ENCODE data around the gene CHPF2.

Gene CHPF2

DNA sequence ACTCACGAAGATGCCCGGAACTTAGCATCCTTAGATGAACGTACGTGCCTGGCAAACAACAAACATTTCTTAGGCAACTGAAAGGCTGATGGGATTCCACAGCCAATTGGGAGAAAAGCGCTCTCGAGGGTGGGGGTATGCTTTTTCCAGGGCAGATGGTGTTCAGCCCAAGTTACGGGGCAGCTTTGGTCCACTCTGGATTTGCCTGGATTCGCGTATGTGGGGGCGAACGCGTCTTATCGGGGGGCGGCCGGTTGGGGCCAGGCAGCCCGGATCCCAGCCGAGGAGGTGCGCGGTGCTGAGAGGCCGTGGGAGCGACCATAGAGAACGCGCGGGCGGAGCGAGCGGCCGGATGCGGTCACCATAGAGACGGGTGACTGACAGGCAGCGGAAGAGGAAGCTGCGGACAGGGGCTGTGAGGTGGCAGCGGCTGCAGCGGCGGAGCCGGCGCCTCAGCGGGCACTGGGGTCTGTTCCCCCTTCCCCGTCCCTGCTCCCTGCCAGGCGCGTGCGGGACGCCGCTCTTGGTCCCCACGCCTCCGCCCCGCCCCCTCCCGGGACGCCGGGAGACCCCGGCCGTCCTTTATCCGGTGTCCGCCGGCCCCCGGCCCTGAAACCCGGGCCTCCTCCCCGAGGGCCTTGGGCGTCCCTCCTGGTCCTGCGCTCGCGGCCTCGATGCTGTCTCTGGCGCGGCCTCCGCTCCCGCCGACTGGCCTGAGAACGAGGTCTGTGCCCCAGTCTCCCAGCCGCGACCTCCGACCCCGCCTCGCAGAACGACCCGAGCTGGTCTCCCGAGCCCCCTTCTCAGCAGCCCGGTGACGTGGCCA is at the start of gene CHPF2:
CHPF2 (plus strand) TSS at position 393 of the 826 bp plus-strand sequence. CDS start 1,529 bp downstream, outside the sequence.
- DNase-seq (ENCODE audit: low read depth) = peak; percentile 86

DNA sequence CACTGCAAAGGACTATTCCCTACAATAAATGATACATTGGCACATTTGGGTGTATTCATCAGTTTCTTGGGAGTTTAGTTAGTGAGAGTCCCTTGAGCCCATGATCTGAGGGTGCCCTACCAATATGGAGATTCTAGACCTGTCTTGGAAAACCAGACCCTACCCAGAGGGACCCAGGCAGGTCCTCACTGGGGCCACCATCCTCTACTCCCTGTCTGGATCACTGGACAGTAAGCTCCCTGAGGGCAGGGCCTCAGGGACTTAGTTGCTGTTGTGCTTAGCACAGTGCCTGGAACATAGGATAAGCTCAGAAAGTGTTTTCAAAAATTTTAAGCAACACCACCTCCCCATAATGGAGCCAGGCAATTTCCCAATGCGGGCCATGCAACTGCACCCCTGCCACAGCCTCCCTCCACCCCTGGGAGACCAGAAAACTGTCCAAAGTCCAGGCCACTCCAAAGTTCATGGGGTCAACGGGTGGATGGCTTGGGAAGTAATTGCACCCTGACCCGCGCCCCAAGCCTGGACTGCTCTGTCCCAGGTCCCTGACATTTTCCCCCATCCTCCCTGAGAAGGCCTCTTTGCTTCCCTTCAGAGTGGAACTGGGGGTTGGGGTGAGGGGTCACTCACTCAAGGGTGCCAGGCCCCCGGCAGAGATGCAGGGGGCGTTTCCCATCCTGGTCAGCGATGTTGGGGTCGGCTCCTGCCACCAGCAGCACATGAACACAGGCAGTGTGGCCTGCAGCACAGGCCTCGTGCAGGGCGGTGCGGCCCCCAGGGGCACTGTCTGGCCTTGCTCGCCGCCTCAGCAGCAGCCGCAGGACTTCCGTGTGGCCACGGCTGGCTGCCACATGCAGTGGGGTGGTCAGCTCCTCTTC is 46.3 kb upstream of the CHPF2 start:
- no peak for DNase-seq (ENCODE audit: low read depth)

DNA sequence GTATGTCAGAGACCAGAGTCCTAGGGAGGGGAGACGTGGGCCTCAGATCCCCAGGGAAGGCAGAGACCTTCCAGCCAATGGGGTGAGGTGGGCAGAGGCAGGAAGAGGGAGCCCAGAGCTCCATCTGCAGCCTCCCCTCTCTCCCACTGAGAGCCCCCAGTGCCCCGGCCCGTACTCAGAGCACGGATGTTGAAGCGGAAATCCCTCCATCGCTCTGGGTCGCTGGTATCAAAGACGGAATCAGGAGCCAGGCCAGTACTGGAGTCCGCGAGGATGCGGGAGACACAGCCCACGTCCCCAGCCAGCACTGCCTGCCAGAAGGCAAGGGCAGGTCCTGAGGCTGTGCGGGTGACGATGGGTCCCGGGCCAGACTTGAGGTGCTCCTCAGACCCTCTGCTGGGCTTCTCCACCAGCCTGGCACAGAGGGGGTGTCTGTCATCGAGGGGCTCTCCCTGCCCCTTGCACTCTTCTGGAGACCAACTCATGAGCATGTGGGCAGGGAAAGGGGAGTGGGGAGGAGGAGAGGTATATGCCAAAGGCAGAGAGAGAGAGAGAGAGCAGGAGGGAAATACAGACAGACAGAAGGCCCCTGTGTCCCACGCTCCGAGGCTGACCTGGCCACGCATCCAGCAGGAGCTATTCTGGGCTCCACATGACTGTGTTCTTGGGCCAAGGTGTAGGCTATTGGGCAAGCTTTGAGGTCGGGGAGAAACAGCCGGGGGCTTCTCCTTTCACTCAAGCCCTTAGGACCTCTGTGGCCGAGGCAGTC is 45.5 kb upstream of the CHPF2 start, which contains the start of gene ASB10:
ASB10 (minus strand) TSS at position 611 of the 769 bp plus-strand sequence; CDS start at position 491, 120 bp downstream.
- DNase-seq (ENCODE audit: low read depth) = no peak

- no peak for DNase-seq (ENCODE audit: low read depth)
Observed at GRCh38 chr7:151187409-151188251, 44.7 kb upstream of the CHPF2 start.

GRCh38 chr7:151188252-151188542 is 44.1 kb upstream of the CHPF2 start:
- no peak for DNase-seq (ENCODE audit: low read depth)

- no peak for DNase-seq (ENCODE audit: low read depth)
Observed at GRCh38 chr7:151189038-151189437, 43.2 kb upstream of the CHPF2 start.

DNA sequence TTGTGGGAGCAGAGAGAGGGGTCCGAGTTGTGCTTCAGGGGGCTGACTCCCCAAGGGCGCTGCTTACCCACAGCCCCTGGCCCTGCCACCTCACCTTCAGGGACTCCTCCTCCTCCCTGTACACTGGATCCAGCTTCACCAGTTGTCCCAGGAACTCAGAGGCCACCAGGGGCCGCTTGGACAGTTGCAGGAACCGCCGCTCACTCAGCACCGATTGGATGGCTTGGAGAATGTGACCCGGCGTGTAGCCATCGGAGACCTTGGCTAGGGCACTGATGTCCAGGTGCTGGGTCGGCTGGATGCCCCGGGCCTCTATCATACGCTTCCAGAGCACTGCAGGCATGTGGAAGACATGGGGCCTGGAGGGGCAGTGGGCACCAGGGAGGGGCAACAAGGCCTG is 40.7 kb upstream of the CHPF2 start:
- DNase-seq (ENCODE audit: low read depth) = no peak

DNA sequence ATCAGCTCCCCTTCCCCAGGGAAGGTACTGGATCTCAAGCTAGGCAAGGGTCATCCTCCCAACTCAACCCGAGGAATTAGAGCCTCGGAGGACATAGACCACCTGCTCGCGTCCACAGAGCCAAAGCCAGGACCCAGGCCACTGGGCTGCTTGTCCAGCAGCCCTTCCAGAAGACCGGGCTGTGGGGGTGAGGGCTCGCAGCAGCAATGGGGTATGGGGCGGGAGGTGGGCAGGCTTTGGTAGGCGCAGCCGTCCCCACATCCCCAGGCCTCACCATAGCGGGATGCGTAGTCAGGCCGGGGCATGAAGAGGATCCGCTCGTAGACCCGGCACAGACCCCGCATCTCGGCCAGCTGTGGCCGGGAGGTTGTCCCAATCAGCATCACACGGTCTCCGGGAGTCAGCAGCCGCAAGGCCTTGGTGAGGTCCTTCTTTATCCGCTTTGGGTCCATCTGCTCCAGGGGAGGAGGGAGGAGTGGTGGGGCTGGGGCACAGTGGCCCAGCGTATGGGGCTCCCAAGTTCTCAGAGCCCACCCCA is 40.2 kb upstream of the CHPF2 start:
- DNase-seq (ENCODE audit: low read depth) = no peak

DNA sequence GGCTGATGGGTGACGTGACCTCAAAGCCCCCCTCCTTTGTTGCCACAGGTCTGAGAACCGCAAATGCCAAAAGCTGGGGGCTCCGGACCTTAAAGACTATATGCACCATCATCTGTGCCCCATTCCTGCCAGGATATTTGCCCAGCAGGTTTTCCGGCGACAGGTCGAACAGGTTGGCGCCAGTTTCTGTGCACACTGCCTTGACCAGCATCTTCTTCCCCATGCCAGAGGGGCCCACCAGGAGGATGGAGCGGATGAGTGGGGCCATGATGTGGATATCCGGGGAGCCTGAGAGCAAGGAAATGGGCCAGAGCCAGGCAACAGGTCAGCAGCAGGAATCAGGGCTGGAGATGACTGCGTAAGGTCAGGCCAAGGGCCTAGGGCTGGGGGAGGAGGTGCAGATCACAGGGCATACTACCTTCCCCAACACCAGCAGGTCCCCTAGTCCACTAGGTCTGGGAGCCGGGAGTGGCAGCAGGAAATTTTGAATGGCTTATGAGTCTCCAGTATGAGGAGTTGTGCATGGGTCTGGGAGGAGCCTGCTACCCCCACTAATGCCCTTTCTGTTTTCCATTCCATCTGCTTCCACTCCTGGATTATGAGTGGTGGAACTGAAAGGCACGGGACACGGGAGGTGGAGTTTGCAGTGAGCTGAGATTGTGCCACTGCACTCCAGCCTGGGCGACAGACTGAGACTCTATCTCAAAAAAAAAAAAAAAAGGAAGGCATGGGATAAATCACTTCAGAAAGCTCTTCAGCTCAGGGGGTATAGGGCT is 38.9 kb upstream of the CHPF2 start:
- DNase-seq (ENCODE audit: low read depth) = no peak

DNA sequence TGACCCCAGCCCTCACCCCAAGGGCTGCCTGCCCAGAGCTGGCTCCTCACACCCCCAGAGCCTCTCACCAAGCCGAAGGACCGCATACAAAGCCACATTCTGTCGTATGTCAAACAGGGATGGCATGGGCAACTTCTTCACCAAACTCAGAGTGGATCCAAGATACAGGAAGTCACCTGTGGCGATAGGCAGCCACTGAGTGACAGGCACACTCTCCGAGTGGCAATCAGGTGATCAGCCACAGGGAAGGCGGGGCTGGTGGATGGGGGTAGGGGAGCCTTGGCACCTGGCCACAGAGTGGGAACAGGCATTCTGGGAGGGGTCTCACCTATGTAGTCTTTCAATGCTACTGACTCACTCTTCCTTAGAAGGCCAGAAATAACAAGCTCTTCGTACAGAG is 38.1 kb upstream of the CHPF2 start:
- DNase-seq (ENCODE audit: low read depth) = no peak

DNA sequence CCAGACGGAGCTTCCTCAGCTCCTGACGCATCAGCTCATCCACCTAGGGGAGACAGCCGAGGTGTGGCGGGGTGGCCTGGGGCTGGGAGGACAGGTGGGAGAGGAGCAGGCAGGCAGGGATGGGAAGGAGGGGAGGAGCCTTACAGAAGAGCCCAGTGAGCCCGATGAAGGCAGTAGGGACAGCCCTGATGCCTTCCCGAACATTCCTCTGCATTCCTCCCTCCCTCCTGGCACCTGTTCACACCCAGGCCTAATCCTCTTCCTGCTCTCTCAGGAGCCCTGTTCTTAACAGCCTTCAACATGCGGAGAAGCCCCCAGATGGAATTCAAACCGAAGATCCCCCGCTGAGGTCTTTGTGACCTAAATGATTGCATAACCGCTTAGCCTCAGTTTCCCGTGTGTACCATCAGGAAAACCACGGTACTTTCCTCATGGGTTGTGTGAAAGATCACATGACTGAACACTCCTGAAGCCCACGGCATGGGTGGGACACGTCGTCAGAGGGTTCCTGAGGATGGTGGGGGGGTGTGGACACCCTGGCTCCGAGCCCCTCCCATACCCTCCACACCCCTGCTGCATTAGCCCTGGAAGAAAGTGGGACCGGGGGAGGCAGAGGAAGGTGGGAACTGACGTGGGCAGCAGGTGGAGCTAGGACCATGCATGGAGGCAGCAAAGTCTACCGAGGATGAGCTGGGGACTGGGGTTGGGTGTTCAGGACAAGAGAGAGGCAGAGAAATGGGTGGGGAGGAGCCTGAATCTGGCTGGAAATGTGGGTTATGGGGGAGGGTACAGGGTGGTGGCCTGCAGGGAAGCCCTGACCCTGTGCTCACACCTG is 36.5 kb upstream of the CHPF2 start:
- no peak for DNase-seq (ENCODE audit: low read depth)

DNA sequence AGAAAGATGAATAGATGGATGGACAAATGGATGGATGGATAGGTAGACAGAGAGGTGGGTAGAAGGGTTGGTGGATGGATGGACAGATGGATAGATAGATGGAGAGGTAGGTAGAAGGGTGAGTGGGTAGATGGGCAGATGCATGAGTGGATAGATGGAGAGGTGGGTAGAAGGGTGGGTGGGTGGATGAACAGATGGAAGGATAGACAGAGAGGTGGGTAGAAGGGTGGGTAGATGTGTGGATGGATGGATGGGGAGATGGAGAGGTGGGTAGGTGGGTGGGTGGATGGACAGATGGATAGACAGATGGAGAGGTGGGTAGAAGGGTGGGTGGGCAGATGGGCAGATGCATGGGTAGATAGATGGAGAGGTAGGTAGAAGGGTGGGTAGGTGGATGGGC is 34.4 kb upstream of the CHPF2 start:
- DNase-seq (ENCODE audit: low read depth) = no peak

GRCh38 chr7:151198945-151199848 is 33.1 kb upstream of the CHPF2 start:
- DNase-seq (ENCODE audit: low read depth) = no peak

DNA sequence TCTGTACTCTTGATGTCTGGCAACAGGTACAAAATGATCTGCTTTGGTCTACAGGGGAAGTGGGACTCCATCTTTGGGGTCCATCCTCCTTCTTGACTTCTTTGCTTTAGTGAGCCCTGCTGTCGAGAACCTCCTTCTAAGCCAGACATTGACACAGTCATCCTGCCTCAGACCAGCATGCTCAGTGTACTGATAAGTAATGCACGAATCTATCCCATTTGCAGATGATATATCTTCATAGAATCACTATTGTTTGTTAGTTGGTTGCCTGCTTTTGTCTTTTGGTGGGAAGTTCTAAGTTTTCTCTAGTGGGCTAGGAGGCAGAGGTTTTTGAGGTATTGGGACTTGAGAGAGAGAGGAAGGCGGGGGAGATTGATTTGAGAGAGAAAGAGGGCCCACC is 30.9 kb upstream of the CHPF2 start:
- no peak for DNase-seq (ENCODE audit: low read depth)

DNA sequence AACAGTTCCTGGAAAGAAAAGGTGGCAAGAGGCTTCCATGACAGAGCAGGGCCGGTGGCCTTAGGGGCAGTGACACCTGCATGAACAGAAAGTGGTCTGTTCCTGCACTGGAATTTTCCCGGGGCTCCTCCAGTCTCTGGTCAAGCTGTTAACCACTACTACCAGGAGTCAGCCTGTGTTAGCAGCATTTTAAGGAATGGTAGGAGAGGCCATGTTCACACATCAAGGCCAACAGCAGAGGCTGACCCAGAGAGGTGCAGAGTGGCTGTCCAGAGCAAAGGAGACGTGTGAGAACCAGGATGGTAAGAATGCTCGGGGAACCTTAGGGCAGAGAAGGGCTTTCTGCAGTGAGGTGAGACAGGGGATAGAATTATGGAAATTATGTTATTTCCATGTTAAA is 30.5 kb upstream of the CHPF2 start:
- DNase-seq (ENCODE audit: low read depth) = no peak

DNA sequence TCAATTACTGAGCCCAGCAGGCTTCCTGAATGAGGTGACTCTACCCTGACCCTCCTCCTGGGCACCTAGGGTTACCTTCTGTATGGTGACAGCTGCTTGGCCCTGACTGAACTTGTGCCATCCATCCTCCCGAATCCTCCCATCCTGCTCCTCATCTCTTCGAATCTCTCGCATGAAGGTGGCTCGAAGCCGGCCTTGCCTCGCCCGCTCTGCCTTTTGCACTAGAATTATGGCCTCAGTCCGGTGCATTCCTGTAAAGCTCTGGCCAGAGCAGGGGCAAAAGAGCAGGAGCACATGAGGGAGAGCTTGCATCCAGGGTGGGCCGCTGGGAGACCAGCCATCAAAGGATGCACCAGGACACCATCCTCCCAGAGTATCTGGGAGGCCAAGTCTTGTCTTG is 29.4 kb upstream of the CHPF2 start:
- no peak for DNase-seq (ENCODE audit: low read depth)

- no peak for DNase-seq (ENCODE audit: low read depth)
Observed at GRCh38 chr7:151204383-151205032, 27.8 kb upstream of the CHPF2 start.

DNA sequence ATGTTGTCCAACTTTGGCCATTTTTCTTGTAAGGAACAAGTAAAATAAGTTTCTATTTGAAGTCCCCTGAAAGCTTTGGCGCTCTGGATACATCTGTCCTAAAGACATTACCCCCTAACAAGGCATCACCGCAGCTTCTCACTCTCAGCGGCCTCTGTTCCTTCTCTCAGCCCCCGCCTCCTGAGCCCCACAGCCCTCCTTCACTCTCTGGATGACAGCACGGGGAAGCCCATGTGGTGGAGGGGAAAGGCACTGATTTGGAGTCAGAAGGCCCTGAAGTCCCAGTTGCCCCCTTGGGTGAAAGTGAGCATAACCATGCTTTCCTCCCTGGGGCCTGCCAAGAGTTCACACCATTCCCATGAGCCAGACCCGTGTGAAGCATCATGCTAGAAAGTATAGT is 26.6 kb upstream of the CHPF2 start:
- DNase-seq (ENCODE audit: low read depth) = no peak

Measured in activated T-helper 9 cell treated with anti-CD3 and anti-CD28 coated beads, Interleukin-2, amount 50 U/mL, for 16 hours (primary cell).